ENCODE results near the gene MRPL12. TPM values are rescaled to one million over a fixed set of nuclear protein-coding genes. Genes with fewer than 3 reads are reported as not detected.
A peak's percentile ranks its signal among the peaks of the same experiment; 100 is the strongest.

MRPL12 gene
- total and polyA plus RNA-seq, 2 of the 13 experiments (the other 11 are each of a cell fraction or from before 2014, with no cell fraction given), result 39.1 to 94.1 TPM

DNA sequence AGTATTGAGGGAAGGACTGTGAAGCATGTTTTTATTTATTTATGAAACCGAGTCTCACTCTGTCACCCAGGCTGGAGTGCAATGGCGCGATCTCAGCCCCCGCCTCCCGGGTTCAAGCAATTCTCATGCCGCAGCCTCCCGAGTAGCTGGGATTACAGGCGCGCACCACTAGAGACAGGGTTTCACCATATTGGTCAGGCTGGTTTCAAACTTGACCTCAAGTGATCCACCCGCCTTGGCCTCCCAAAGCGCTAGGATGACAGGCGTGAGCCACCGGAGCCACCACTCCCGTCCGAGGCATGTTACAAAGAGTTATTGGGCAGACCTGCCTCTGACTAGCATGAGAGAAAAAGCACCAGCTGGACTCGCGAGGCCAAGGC lies 3.1 kb downstream of the MRPL12 start (continued):
- TF ChIP-seq, protein P1, sequence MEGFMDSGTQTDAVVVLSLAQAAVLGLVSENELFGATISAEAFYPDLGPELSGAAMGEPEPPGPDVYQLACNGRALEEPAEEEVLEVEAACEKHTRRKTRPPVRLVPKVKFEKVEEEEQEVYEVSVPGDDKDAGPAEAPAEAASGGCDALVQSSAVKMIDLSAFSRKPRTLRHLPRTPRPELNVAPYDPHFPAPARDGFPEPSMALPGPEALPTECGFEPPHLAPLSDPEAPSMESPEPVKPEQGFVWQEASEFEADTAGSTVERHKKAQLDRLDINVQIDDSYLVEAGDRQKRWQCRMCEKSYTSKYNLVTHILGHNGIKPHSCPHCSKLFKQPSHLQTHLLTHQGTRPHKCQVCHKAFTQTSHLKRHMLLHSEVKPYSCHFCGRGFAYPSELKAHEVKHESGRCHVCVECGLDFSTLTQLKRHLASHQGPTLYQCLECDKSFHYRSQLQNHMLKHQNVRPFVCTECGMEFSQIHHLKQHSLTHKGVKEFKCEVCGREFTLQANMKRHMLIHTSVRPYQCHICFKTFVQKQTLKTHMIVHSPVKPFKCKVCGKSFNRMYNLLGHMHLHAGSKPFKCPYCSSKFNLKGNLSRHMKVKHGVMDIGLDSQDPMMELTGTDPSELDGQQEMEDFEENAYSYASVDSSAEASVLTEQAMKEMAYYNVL (CRISPR knock-in tag; IDR thresholded peaks at IDR 0.05; ENCODE audit: borderline replicate concordance), result no peak
- 0 out of 2 replicates have a peak, but pooled peaks have one; percentile 7 for TF ChIP-seq ZNF547 (CRISPR knock-in tag; IDR thresholded peaks at IDR 0.05)
- TF ChIP-seq ZBTB42 (CRISPR knock-in tag; IDR thresholded peaks at IDR 0.05), result no peak

DNA sequence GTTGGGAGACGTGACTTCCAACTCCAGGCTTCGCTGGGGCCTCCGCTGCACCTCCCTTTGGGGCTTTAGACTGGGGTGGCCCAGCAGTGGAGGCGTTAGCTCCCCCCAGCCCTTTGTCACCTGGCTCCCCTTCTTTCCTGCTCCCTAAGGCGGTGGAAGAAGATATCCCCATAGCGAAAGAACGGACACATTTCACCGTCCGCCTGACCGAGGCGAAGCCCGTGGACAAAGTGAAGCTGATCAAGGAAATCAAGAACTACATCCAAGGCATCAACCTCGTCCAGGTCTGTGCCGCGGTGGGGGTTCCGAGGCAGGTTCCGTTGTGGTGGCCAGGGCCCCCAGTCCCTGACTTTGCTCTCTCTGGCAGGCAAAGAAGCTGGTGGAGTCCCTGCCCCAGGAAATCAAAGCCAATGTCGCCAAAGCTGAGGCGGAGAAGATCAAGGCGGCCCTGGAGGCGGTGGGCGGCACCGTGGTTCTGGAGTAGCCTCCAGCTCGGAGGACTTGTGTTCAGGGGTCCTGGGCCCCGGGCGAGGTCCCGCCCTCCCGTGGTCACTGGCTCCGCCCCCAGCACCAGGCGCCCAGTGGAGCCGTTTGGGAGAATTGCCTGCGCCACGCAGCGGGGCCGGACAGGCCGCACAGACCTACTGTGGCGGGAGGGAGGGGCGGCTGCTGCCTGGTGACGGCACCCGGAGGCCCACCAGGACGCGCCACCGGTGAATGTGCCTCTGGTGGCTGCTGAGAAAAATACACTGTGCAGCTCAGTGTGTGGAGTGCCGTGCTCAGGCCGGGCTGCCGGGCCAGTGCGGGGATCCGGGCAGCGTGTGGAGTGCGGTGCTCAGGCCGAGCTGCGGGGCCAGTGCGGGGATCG lies 3.8 kb downstream of the MRPL12 start:
- ChIA-PET POLR2A (interaction anchor here (1.3 to 4.2 kb wide), 3 partner anchors 20 to 154 kb away, joined by 3 to 25 read pairs (median 17); partner anchors contain the start of genes ARL16, HGS and P4HB), CTCF (ENCODE audit: low intra/inter-chr PET ratio, low total read pairs) (no interaction called here)
- no peaks in the 10 kb centered on the region; the same call in 1 of the 2 replicates for H4K20me1 ChIP-seq (ENCODE audit: insufficient read depth, low read length)
- H3K9ac ChIP-seq (ENCODE audit: insufficient read depth, low read depth, low read length), result no peak overlapping the region
- H3K27me3 ChIP-seq (ENCODE audit: control insufficient read depth in 1 of 2, insufficient read depth in 2 of 2, low read length in 2 of 2), result no peaks in the 10 kb centered on the region; a peak in 1 of 5 replicates
- H2AFZ ChIP-seq (ENCODE audit: low read length), result no peak overlapping the region
- H3K4me3 ChIP-seq (replicated peaks in 1 of 3; ENCODE audit: insufficient read depth in 1 of 3, low read depth in 2 of 3, low read length in 3 of 3), result no peak overlapping the region
- DNase-seq (ENCODE audit: low spot score) (no peak), FAIRE-seq (no peak), ATAC-seq (no peak)
- intact Hi-C loops (cut with micrococcal nuclease; ENCODE audit: unreplicated experiment), result no loop called here
- in situ Hi-C loops (cut with HindIII; ENCODE audit: extremely low pct_ligation_motif_present, low pct_unique_long_range_greater_than_20kb), result no loop called here
- H3K36me3 ChIP-seq (replicated peaks in 1 of 2; ENCODE audit: control insufficient read depth in 1 of 2, insufficient read depth in 2 of 2, low read length in 2 of 2), result peaks cover 18 to 37% of the 10 kb centered on the region in 2 experiments
- H3K27ac ChIP-seq (ENCODE audit: extremely low read length, insufficient read depth, low read length), result no peak overlapping the region
- H3K79me2 ChIP-seq (ENCODE audit: insufficient read depth, low read length), result peaks cover 34% of the 10 kb centered on the region
- no peak overlapping the region for H3K4me2 ChIP-seq (ENCODE audit: low read depth, low read length)
- TSS peak; percentile 16 for BruUV-seq (replicated peaks)
- 97% methylated on average over 38 of the region's 54 CpGs for WGBS (ENCODE audit: low lambda C conversion rate)
- H3K9me3 ChIP-seq (ENCODE audit: low read length), result no peaks in the 10 kb centered on the region
- H3K4me1 ChIP-seq (ENCODE audit: insufficient read depth, low read length), result peaks cover 35% of the 10 kb centered on the region
- TF ChIP-seq GZF1 (CRISPR knock-in tag; IDR thresholded peaks at IDR 0.05), result no peak
- TF ChIP-seq, protein P2, sequence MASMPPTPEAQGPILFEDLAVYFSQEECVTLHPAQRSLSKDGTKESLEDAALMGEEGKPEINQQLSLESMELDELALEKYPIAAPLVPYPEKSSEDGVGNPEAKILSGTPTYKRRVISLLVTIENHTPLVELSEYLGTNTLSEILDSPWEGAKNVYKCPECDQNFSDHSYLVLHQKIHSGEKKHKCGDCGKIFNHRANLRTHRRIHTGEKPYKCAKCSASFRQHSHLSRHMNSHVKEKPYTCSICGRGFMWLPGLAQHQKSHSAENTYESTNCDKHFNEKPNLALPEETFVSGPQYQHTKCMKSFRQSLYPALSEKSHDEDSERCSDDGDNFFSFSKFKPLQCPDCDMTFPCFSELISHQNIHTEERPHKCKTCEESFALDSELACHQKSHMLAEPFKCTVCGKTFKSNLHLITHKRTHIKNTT (CRISPR knock-in tag; IDR thresholded peaks at IDR 0.05), result no peak
- TF ChIP-seq, protein P3, sequence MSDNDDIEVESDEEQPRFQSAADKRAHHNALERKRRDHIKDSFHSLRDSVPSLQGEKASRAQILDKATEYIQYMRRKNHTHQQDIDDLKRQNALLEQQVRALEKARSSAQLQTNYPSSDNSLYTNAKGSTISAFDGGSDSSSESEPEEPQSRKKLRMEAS (IDR thresholded peaks at IDR 0.05), result no peak
- TF ChIP-seq ZNF672 (CRISPR knock-in tag; IDR thresholded peaks at IDR 0.05), result no peak
- no peak for TF ChIP-seq ZNF234 (CRISPR knock-in tag; conservative IDR thresholded peaks at IDR 0.05)
- TF ChIP-seq, protein P4, sequence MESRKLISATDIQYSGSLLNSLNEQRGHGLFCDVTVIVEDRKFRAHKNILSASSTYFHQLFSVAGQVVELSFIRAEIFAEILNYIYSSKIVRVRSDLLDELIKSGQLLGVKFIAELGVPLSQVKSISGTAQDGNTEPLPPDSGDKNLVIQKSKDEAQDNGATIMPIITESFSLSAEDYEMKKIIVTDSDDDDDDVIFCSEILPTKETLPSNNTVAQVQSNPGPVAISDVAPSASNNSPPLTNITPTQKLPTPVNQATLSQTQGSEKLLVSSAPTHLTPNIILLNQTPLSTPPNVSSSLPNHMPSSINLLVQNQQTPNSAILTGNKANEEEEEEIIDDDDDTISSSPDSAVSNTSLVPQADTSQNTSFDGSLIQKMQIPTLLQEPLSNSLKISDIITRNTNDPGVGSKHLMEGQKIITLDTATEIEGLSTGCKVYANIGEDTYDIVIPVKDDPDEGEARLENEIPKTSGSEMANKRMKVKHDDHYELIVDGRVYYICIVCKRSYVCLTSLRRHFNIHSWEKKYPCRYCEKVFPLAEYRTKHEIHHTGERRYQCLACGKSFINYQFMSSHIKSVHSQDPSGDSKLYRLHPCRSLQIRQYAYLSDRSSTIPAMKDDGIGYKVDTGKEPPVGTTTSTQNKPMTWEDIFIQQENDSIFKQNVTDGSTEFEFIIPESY (CRISPR knock-in tag; IDR thresholded peaks at IDR 0.05), result peak; percentile 91
- TF ChIP-seq, protein P5, sequence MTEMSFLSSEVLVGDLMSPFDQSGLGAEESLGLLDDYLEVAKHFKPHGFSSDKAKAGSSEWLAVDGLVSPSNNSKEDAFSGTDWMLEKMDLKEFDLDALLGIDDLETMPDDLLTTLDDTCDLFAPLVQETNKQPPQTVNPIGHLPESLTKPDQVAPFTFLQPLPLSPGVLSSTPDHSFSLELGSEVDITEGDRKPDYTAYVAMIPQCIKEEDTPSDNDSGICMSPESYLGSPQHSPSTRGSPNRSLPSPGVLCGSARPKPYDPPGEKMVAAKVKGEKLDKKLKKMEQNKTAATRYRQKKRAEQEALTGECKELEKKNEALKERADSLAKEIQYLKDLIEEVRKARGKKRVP (CRISPR knock-in tag; IDR thresholded peaks at IDR 0.05), result no peak
- no peak for TF ChIP-seq AHR (CRISPR knock-in tag; IDR thresholded peaks at IDR 0.05)

All from HepG2 (cell line).